Upper lobe of left lung (tissue), 4 donors: ENCODE measurements around the gene TTC39A.

ENCODE experiments used
- EP300 ChIP-seq, 4 donors: sonication (generic); formaldehyde crosslinking; IDR thresholded peaks; one replicate each; pipeline ENCODE4 v1.5.1; 2017; ENCODE audit warnings: antibody characterized with exemption in 4 of 4, control low read depth in 2 of 4
- POLR2A ChIP-seq, 4 donors: fragments of 450-650 bp; IDR thresholded peaks; one replicate each; pipeline ENCODE4 v1.5.1; 2016 to 2017; ENCODE audit warnings: antibody characterized with exemption in 4 of 4, mild to moderate bottlenecking in 2 of 4
- POLR2AphosphoS5 ChIP-seq, 2 donors: sonication (generic); formaldehyde crosslinking; IDR thresholded peaks; one replicate each; pipeline ENCODE4 v1.5.1; 2017; ENCODE audit warnings: antibody characterized with exemption in 2 of 2
- TF ChIP-seq, protein P1 (sequence below), 6 experiments: fragments of 450-650 bp in 4 of 6; fragments of 200-600 bp in 2 of 6; sonication (generic) in 2 of 6; IDR thresholded peaks; one replicate each; pipeline ENCODE4 v1.5.1; 2016 to 2019; ENCODE audit warnings: antibody characterized with exemption in 6 of 6

DNA sequence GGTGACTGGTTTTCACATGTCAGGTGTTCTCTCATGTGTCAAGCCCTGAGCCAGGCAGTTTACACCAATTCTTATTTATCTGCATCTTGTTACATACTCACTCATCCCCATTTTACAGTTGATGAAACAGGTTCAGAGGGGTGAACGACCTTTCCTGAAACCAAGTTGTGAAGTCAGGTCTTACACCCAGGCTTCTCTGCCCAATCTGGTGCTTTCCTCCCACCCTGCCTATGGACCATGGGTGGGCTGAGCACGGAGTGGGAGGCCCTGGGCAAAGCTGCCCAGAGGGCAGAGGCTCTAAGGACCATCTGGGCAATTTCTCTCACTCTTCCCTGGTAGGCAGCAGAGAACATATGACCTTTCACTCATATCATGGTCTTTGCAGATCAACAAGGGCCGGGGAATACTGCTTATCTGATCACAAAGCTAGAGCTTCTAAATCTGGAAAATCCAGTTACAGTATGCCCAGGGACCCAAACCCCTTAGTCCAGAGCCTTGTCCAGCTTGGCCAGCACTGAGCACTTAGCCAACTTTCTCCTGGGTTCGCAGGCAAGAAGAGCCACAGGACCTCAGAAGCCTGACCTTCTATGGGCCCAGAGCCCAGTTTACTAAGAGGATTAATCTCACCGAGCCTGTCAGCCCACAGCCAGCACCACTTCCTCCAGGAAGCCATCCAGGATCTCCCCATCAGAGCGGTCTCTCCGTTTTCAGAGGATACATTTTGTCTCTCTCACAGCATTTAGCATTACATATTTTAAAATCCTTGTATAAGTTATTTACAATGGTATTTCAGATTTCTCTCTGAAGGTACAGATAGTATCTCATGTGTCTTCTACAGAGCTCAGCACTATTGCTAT lies 16.0 kb upstream of the TTC39A start:
- TF ChIP-seq POLR2A (IDR thresholded peaks at IDR 0.05) (no peak), EP300 (IDR thresholded peaks at IDR 0.05) (no peak), POLR2AphosphoS5 (IDR thresholded peaks at IDR 0.05) (no peak)
- TF ChIP-seq, protein P1, sequence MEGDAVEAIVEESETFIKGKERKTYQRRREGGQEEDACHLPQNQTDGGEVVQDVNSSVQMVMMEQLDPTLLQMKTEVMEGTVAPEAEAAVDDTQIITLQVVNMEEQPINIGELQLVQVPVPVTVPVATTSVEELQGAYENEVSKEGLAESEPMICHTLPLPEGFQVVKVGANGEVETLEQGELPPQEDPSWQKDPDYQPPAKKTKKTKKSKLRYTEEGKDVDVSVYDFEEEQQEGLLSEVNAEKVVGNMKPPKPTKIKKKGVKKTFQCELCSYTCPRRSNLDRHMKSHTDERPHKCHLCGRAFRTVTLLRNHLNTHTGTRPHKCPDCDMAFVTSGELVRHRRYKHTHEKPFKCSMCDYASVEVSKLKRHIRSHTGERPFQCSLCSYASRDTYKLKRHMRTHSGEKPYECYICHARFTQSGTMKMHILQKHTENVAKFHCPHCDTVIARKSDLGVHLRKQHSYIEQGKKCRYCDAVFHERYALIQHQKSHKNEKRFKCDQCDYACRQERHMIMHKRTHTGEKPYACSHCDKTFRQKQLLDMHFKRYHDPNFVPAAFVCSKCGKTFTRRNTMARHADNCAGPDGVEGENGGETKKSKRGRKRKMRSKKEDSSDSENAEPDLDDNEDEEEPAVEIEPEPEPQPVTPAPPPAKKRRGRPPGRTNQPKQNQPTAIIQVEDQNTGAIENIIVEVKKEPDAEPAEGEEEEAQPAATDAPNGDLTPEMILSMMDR (IDR thresholded peaks at IDR 0.05) = no peak
